Neural cell (in vitro differentiated cells): Measurements from ENCODE around the gene GNA12. TPM values are rescaled to one million over a fixed set of nuclear protein-coding genes. Genes with fewer than 3 reads are reported as not detected.
"Not testable (repeated sequence)": the region's sequence is repeated elsewhere in the genome, so short reads cannot be mapped to it uniquely, and the experiment has no call there.

Experiments
- H2AFZ ChIP-seq: fragments of 200-600, 300-800 bp; sonication (generic), shearing (Covaris generic); 2 replicates; pipeline ENCODE4 v1.6.0; 2014; ENCODE audit warnings: low read depth, mild to moderate bottlenecking, antibody characterized with exemption, low read length, moderate library complexity
- H3F3A ChIP-seq: fragments of 200-600 bp; shearing (Covaris generic); 2 replicates; pipeline ENCODE4 v1.6.1; 2016; ENCODE audit warnings: mild to moderate bottlenecking, moderate library complexity, mixed read lengths, antibody characterized with exemption, low read length; ENCODE audit not compliant: insufficient read depth, poor library complexity, severe bottlenecking
- H3K27ac ChIP-seq: fragments of 200-600, 300-800 bp; sonication (generic), shearing (Covaris generic); 2 replicates; pipeline ENCODE4 v1.5.1; 2014; ENCODE audit warnings: mild to moderate bottlenecking, low read length, moderate library complexity
- H3K27me3 ChIP-seq: fragments of 300-800, 200-600 bp; sonication (generic), shearing (Covaris generic); 2 replicates; pipeline ENCODE4 v1.6.0; 2014; ENCODE audit warnings: mild to moderate bottlenecking, low read depth, low read length, moderate library complexity; ENCODE audit not compliant: insufficient read depth
- H3K36me3 ChIP-seq: fragments of 300-800, 200-600 bp; sonication (generic), shearing (Covaris generic); 2 replicates; pipeline ENCODE4 v1.5.1; 2014; ENCODE audit warnings: mild to moderate bottlenecking, antibody characterized with exemption, low read length, moderate library complexity; ENCODE audit not compliant: insufficient read depth
- H3K4me2 ChIP-seq: fragments of 300-800, 200-600 bp; sonication (generic), shearing (Covaris generic); 2 replicates; pipeline ENCODE4 v1.6.0; 2014; ENCODE audit warnings: mild to moderate bottlenecking, low read length
- H3K4me3 ChIP-seq: fragments of 300-800, 200-600 bp; sonication (generic), shearing (Covaris generic); 2 replicates; pipeline ENCODE4 v1.5.1; 2014; ENCODE audit warnings: mild to moderate bottlenecking, low read length, moderate library complexity
- H3K79me2 ChIP-seq: fragments of 200-600 bp; shearing (Covaris generic); replicated peaks from 2 replicates; pipeline ENCODE4 v1.6.0; 2014; ENCODE audit warnings: mild to moderate bottlenecking, low read length, moderate library complexity; ENCODE audit not compliant: insufficient read depth
- H3K9ac ChIP-seq: fragments of 300-800, 200-600 bp; sonication (generic), shearing (Covaris generic); 2 replicates; pipeline ENCODE4 v1.6.1; 2016; ENCODE audit warnings: mild to moderate bottlenecking, low read length, mixed read lengths
- H3K9me2 ChIP-seq: fragments of 200-600 bp; shearing (Covaris generic); 2 replicates; pipeline ENCODE4 v1.6.1; 2016; ENCODE audit warnings: mild to moderate bottlenecking, low read length, mixed read lengths; ENCODE audit not compliant: insufficient read depth
- H3K9me3 ChIP-seq: fragments of 200-600, 300-800 bp; sonication (generic), shearing (Covaris generic); 2 replicates; pipeline ENCODE4 v1.6.1; 2016; ENCODE audit warnings: mild to moderate bottlenecking, mixed run types, low read length, moderate library complexity, mixed read lengths
- H4K20me1 ChIP-seq: fragments of 200-600 bp; shearing (Covaris generic); 2 replicates; pipeline ENCODE4 v1.6.1; 2016; ENCODE audit warnings: mild to moderate bottlenecking, mixed run types; ENCODE audit not compliant: insufficient read depth
- EP300 ChIP-seq: fragments of 450-650 bp; conservative IDR thresholded peaks from 2 replicates; pipeline ENCODE4 v1.6.1; 2014; ENCODE audit warnings: antibody characterized with exemption, mild to moderate bottlenecking, moderate library complexity; ENCODE audit not compliant: poor library complexity, severe bottlenecking
- MXI1 ChIP-seq: fragments of 450-650 bp; conservative IDR thresholded peaks from 2 replicates; pipeline ENCODE4 v1.6.1; 2014; ENCODE audit warnings: antibody characterized with exemption, mild to moderate bottlenecking; ENCODE audit not compliant: poor library complexity, severe bottlenecking
- REST ChIP-seq: IDR thresholded peaks from 2 replicates; pipeline ENCODE4 v1.6.1; 2012; ENCODE audit warnings: borderline replicate concordance
- SMC3 ChIP-seq: fragments of 450-650 bp; conservative IDR thresholded peaks from 2 replicates; pipeline ENCODE4 v1.6.1; 2014; ENCODE audit warnings: antibody characterized with exemption, mild to moderate bottlenecking, moderate library complexity; ENCODE audit not compliant: poor library complexity
- polyA plus RNA-seq: library from polyadenylated mRNA; depleted of rRNA; stranded (reverse); fragments of >200 nt; gene quantifications from 2 replicates; pipeline ENCODE4 v1.2.3, GENCODE V29; 2014

GNA12 gene
- polyA plus RNA-seq, 1 donor from 2014 or later: 15.5 TPM

GRCh38 chr7:2748684-2749083 lies 95.4 kb downstream of the GNA12 start:
- H3K36me3 ChIP-seq, H3K27ac ChIP-seq, H3K4me3 ChIP-seq, H3K9me2 ChIP-seq, H3K4me2 ChIP-seq, H3K79me2 ChIP-seq, H3K27me3 ChIP-seq, H4K20me1 ChIP-seq, H3F3A ChIP-seq, H2AFZ ChIP-seq, H3K9me3 ChIP-seq, H3K9ac ChIP-seq: not testable (repeated sequence)

DNA sequence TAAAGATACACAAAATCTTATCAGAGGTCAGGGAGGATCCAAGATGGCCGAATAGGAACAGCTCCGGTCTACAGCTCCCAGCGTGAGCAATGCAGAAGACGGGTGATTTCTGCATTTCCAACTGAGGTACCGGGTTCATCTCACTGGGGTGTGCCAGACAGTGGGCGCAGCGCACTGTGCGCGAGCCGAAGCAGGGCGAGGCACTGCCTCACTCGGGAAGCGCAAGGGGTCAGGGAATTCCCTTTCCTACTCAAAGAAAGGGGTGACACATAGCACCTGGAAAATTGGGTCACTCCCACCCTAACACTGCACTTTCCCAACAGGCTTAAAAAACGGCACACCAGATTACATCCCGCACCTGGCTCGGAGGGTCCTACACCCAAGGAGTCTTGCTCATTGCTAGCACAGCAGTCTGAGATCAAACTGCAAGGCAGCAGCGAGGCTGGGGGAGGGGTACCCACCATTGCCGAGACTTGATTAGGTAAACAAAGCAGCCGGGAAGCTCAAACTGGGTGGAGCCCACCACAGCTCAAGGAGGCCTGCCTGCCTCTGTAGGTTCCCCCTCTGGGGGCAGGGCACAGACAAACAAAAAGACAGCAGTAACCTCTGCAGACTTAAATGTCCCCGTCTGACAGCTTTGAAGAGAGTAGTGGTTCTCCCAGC lies 100.5 kb downstream of the GNA12 start:
- H3K79me2 ChIP-seq, H3K9ac ChIP-seq, H3K27me3 ChIP-seq, H3K27ac ChIP-seq, H3F3A ChIP-seq, H2AFZ ChIP-seq, H3K4me3 ChIP-seq, H4K20me1 ChIP-seq, H3K9me2 ChIP-seq, H3K36me3 ChIP-seq, H3K4me2 ChIP-seq, H3K9me3 ChIP-seq: not testable (repeated sequence)

- H3K4me2 ChIP-seq: no peak overlapping the region
- no peaks in the 10 kb centered on the region for H3K27me3 ChIP-seq
- H3F3A ChIP-seq: no peaks in the 10 kb centered on the region
- no peaks in the 10 kb centered on the region for H3K9me3 ChIP-seq
- no peaks in the 10 kb centered on the region for H3K9me2 ChIP-seq
- H4K20me1 ChIP-seq: no peaks in the 10 kb centered on the region
- no peaks in the 10 kb centered on the region for H3K36me3 ChIP-seq
- H3K79me2 ChIP-seq: no peaks in the 10 kb centered on the region
- H2AFZ ChIP-seq: no peak overlapping the region
- H3K27ac ChIP-seq: no peak overlapping the region
- no peak overlapping the region for H3K4me3 ChIP-seq
- H3K9ac ChIP-seq: no peak overlapping the region
- no peak for TF ChIP-seq EP300
- TF ChIP-seq MXI1: no peak
- TF ChIP-seq SMC3: no peak
- TF ChIP-seq REST: no peak
Observed at GRCh38 chr7:2738766-2739549, 105.2 kb downstream of the GNA12 start.
